Endodermal cell (in vitro differentiated cells): ENCODE results near the gene XXYLT1. TPM values are rescaled to one million over a fixed set of nuclear protein-coding genes. Genes with fewer than 3 reads are reported as not detected.
A peak's percentile ranks its signal among the peaks of the same experiment; 100 is the strongest.
"Not testable (repeated sequence)": the region's sequence is repeated elsewhere in the genome, so short reads cannot be mapped to it uniquely, and the experiment has no call there.

ENCODE experiments used
- DNase-seq: peaks from one replicate; pipeline ENCODE4 v3.0.0-alpha.2; 2017
- H3K27ac ChIP-seq: 2 replicates; pipeline ENCODE4 v1.5.1; 2013; ENCODE audit warnings: mild to moderate bottlenecking, low read depth, low read length, moderate library complexity
- H3K27me3 ChIP-seq: 2 replicates; pipeline ENCODE4 v1.6.1; 2013; ENCODE audit warnings: mild to moderate bottlenecking, low read length, moderate library complexity; ENCODE audit not compliant: insufficient read depth, control insufficient read depth, poor library complexity, severe bottlenecking
- H3K36me3 ChIP-seq: 2 replicates; pipeline ENCODE4 v1.7.0; 2013; ENCODE audit warnings: mild to moderate bottlenecking, low read length, moderate library complexity; ENCODE audit not compliant: control insufficient read depth, insufficient read depth
- H3K4me1 ChIP-seq: one replicate; pipeline ENCODE4 v1.7.0; 2013; ENCODE audit warnings: low read length; ENCODE audit not compliant: control insufficient read depth, insufficient read depth
- H3K4me3 ChIP-seq: 2 replicates; pipeline ENCODE4 v1.5.1; 2013; ENCODE audit warnings: mild to moderate bottlenecking, low read length, moderate library complexity
- H3K9ac ChIP-seq: 2 replicates; pipeline ENCODE4 v1.6.1; 2013; ENCODE audit warnings: mild to moderate bottlenecking, low read length, moderate library complexity; ENCODE audit not compliant: poor library complexity, severe bottlenecking; ENCODE audit errors: extremely low read depth
- H3K9me3 ChIP-seq: 2 replicates; pipeline ENCODE4 v1.6.1; 2013; ENCODE audit warnings: mild to moderate bottlenecking, low read length, moderate library complexity; ENCODE audit not compliant: control insufficient read depth
- H3K27ac Mint-ChIP-seq: 2 replicates; pipeline ENCODE4 v1.8.0; 2020; ENCODE audit warnings: mixed read lengths
- H3K27me3 Mint-ChIP-seq: 2 replicates; pipeline ENCODE4 v1.8.0; 2021; ENCODE audit warnings: mild to moderate bottlenecking, mixed read lengths; ENCODE audit not compliant: insufficient read depth
- H3K36me3 Mint-ChIP-seq: 2 replicates; pipeline ENCODE4 v1.8.0; 2020; ENCODE audit warnings: low read depth, mixed read lengths
- H3K4me1 Mint-ChIP-seq: 2 replicates; pipeline ENCODE4 v1.8.0; 2020; ENCODE audit warnings: mixed read lengths
- H3K4me3 Mint-ChIP-seq: 2 replicates; pipeline ENCODE4 v1.8.0; 2020; ENCODE audit warnings: mild to moderate bottlenecking, moderate library complexity, mixed read lengths
- H3K9me3 Mint-ChIP-seq: 2 replicates; pipeline ENCODE4 v1.8.0; 2020; ENCODE audit warnings: mild to moderate bottlenecking, mixed read lengths
- WGBS, 2 experiments: methylation state at CpG; one replicate each; pipeline versions ENCODE4 v1.1.5 to v1.1.7; 2013; ENCODE audit warnings: missing lambda C conversion rate in 2 of 2, mixed read lengths in 1 of 2; ENCODE audit not compliant: insufficient coverage in 1 of 2, insufficient read length in 1 of 2; 5-methylcytosine and 5-hydroxymethylcytosine counted together
- total RNA-seq, 2 donors: library from RNA; stranded (reverse); fragmentation: NEBNext Ultra II Directional in 1 of 2; extraction: Animal tissue kit (Norgen Biotek cat#: 25700) in 1 of 2; gene quantifications; 2 replicates in 1 of 2; 3 replicates in 1 of 2; pipeline ENCODE4 v1.2.1, GENCODE V29; 2021
- TF ChIP-seq, protein P1 (sequence below): fragments of 200-600 bp; sonication (generic); conservative IDR thresholded peaks from 2 replicates; pipeline ENCODE4 v1.5.0; 2021; ENCODE audit warnings: antibody characterized with exemption, mild to moderate bottlenecking

The XXYLT1 gene
- total RNA-seq, 2 donors from 2014 or later = 35.5 to 38.3 TPM

DNA sequence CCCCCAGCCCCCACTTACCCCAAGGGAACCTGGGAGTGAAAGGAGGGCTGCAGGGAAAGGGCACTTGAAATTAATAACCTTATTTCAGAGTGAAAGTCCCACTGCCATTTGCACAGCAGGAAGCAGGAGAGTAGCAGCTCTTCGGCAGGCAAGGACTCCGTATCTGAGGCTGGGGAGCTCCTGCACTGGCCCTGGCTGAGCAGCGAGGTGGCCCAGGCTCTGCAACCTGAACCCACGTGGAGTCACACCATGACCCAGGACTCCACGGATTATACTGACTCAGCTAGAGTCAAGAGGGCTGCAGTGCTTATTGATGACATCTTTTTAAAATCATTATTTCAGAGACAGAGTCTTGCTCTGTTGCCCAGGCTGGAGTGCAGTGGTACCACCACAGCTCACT is 214.5 kb downstream of the XXYLT1 start:
- H3K9me3 Mint-ChIP-seq = no peaks in the 10 kb centered on the region
- H3K36me3 ChIP-seq = no peaks in the 10 kb centered on the region
- H3K4me3 ChIP-seq = no peak overlapping the region
- H3K27me3 ChIP-seq = no peaks in the 10 kb centered on the region
- no peak overlapping the region for H3K27ac Mint-ChIP-seq
- H3K27me3 Mint-ChIP-seq = peaks cover 3% of the 10 kb centered on the region
- TF ChIP-seq, protein P1, sequence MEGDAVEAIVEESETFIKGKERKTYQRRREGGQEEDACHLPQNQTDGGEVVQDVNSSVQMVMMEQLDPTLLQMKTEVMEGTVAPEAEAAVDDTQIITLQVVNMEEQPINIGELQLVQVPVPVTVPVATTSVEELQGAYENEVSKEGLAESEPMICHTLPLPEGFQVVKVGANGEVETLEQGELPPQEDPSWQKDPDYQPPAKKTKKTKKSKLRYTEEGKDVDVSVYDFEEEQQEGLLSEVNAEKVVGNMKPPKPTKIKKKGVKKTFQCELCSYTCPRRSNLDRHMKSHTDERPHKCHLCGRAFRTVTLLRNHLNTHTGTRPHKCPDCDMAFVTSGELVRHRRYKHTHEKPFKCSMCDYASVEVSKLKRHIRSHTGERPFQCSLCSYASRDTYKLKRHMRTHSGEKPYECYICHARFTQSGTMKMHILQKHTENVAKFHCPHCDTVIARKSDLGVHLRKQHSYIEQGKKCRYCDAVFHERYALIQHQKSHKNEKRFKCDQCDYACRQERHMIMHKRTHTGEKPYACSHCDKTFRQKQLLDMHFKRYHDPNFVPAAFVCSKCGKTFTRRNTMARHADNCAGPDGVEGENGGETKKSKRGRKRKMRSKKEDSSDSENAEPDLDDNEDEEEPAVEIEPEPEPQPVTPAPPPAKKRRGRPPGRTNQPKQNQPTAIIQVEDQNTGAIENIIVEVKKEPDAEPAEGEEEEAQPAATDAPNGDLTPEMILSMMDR = no peak
- H3K4me3 Mint-ChIP-seq = no peak overlapping the region
- 85 to 96% methylated on average over 4 to 5 of the region's 5 CpGs for WGBS, 2 experiments
- no peak overlapping the region for H3K27ac ChIP-seq
- peak; percentile 28 for DNase-seq
- H3K4me1 Mint-ChIP-seq = peaks cover 3% of the 10 kb centered on the region
- H3K9ac ChIP-seq = no peak overlapping the region
- H3K36me3 Mint-ChIP-seq = no peaks in the 10 kb centered on the region
- H3K9me3 ChIP-seq = no peaks in the 10 kb centered on the region
- H3K4me1 ChIP-seq = no peaks in the 10 kb centered on the region

DNA sequence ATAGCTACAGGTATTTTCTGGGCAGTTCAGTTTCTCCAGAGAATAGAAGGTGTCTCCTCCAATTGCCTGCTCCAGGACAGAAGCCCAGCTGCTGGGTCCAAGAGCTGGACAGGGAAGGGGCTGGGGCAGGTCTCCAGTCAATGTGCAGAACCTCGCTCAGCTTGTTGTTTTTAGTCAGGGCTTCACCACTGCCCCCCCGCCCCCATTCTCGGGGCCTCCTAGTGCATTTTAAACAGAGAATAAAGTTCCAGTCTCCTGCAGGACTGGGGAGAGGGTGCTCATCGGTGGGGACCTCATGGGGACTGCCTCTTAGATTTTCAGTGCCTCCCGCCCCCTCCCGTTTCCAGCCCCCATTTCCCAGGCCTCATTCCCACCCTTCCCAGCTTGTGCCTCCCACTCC is 216.6 kb downstream of the XXYLT1 start:
- TF ChIP-seq, protein P1 = no peak
- no peaks in the 10 kb centered on the region for H3K36me3 Mint-ChIP-seq
- Histone ChIP-seq H3K27me3 (no peaks in the 10 kb centered on the region), H3K9ac (no peak overlapping the region), H3K9me3 (no peaks in the 10 kb centered on the region), H3K27ac (no peak overlapping the region), H3K4me3 (no peak overlapping the region), H3K36me3 (no peaks in the 10 kb centered on the region), H3K4me1 (no peaks in the 10 kb centered on the region)
- H3K27ac Mint-ChIP-seq = no peak overlapping the region
- no peak overlapping the region for H3K4me3 Mint-ChIP-seq
- peaks cover 3% of the 10 kb centered on the region for H3K27me3 Mint-ChIP-seq
- DNase-seq = peak; percentile 28
- no peaks in the 10 kb centered on the region for H3K9me3 Mint-ChIP-seq
- WGBS, 2 experiments = 89 to 92% methylated on average over 4 to 6 of the region's 6 CpGs
- no peaks in the 10 kb centered on the region for H3K4me1 Mint-ChIP-seq

GRCh38 chr3:195052939-195053338 is 218.0 kb downstream of the XXYLT1 start:
- TF ChIP-seq, protein P1 = no peak

DNA sequence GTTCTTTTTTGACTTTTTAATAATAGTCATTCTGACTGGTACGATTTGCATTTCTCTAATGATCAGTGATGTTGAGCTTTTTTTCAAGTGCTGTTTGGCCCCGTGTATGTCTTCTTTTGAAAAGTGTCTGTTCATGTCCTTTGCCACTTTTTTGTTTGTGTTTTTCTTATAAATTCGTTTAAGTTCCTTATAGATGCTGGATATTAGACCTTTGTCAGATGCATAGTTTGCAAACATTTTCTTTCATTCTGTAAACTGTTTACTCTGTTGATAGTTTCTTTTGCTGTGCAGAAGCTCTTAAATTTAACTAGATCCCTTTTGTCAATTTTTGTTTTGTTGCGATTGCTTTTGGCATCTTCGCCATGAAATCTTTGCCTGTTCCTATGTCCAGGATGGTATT is 220.7 kb downstream of the XXYLT1 start:
- not testable (repeated sequence) for H3K4me1 Mint-ChIP-seq, H3K4me3 Mint-ChIP-seq, H3K4me3 ChIP-seq, H3K36me3 ChIP-seq, H3K27ac ChIP-seq, H3K9me3 ChIP-seq, H3K36me3 Mint-ChIP-seq, H3K27me3 Mint-ChIP-seq, H3K9ac ChIP-seq, H3K9me3 Mint-ChIP-seq, H3K27ac Mint-ChIP-seq, DNase-seq, H3K27me3 ChIP-seq, H3K4me1 ChIP-seq
- 88 to 90% methylated on average over 5 of the region's 5 CpGs for WGBS, 2 experiments

More at GRCh38 chr3:195052939-195053338, 218.0 kb downstream of the XXYLT1 start:
- Mint-ChIP-seq H3K9me3 (no peaks in the 10 kb centered on the region), H3K27ac (no peak overlapping the region), H3K4me1 (no peaks in the 10 kb centered on the region), H3K36me3 (no peaks in the 10 kb centered on the region), H3K27me3 (peaks cover 3% of the 10 kb centered on the region), H3K4me3 (no peak overlapping the region)
- H3K27ac ChIP-seq = no peak overlapping the region
- peak; percentile 60 for DNase-seq
- H3K4me3 ChIP-seq = no peak overlapping the region
- no peak overlapping the region for H3K9ac ChIP-seq
- no peaks in the 10 kb centered on the region for H3K36me3 ChIP-seq
- H3K27me3 ChIP-seq = no peaks in the 10 kb centered on the region
- no peaks in the 10 kb centered on the region for H3K9me3 ChIP-seq
- WGBS, 2 experiments = 50 to 70% methylated on average over 2 to 6 of the region's 6 CpGs
- H3K4me1 ChIP-seq = no peaks in the 10 kb centered on the region
